ENCODE measurements around the gene HDAC7.

DNA sequence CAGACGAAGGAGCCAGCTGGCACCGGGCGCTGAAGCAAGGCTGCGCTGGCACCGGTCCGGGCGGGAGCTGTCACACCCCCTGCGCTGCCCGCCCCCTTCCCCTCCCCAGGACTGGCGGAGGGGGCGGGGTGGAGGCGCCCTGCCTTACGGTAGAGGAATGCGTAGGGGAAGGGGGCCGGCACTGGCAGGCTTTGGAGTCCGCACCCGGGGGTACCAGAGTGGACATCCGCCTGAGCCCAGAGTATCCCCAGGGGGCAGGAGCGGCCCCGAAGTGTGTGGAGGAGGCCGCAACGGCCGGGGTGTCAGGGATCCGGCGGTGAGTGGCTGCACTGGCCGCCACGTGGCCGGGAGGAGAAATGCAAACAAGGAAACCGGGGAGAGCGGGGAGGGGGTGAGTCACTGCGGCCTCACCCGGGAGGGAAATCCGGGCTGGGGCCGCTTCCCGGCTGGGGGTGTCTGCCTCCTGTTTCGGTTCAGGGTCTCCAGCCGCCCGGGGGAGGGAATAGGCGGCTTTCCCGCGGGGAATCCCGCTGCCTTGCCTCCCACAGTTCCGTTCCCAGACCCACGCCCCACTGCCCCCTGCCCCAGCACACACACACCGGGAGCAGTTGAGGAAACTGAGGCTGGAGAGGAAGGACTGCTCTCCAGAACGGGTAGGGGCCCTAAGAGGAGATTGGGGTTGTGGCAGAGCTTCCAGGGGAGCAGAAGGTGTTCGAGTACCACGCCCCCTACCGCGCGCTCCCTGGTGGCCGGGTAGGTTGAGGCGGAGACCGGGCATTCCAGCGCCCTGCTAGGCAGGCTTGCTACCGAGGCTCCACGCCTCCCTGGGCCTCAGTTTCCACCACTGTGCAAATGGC lies 60.6 kb downstream of the HDAC7 start, which contains the start of gene RAPGEF3:
- TF ChIP-seq, protein P1, sequence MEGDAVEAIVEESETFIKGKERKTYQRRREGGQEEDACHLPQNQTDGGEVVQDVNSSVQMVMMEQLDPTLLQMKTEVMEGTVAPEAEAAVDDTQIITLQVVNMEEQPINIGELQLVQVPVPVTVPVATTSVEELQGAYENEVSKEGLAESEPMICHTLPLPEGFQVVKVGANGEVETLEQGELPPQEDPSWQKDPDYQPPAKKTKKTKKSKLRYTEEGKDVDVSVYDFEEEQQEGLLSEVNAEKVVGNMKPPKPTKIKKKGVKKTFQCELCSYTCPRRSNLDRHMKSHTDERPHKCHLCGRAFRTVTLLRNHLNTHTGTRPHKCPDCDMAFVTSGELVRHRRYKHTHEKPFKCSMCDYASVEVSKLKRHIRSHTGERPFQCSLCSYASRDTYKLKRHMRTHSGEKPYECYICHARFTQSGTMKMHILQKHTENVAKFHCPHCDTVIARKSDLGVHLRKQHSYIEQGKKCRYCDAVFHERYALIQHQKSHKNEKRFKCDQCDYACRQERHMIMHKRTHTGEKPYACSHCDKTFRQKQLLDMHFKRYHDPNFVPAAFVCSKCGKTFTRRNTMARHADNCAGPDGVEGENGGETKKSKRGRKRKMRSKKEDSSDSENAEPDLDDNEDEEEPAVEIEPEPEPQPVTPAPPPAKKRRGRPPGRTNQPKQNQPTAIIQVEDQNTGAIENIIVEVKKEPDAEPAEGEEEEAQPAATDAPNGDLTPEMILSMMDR (conservative IDR thresholded peaks at IDR 0.05 in 1 of 2, IDR thresholded peaks at IDR 0.05 in 1 of 2; ENCODE audit: extremely low read depth in 1 of 2, insufficient read depth in 1 of 2, low read depth in 1 of 2, low read length in 2 of 2): peak; percentile 33 to 65
- no peak for TF ChIP-seq EZH2 (IDR thresholded peaks at IDR 0.05; ENCODE audit: borderline replicate concordance, low read length)

All from mammary epithelial cell (primary cell).